Fibroblast of villous mesenchyme (primary cell): ENCODE measurements around the gene SOSTDC1. TPM values are rescaled to one million over a fixed set of nuclear protein-coding genes. Genes with fewer than 3 reads are reported as not detected.

ENCODE experiments used
- DNase-seq: peaks from one replicate; pipeline ENCODE4 v3.0.0-alpha.2; 2010; ENCODE audit warnings: low read depth
- H3K4me3 ChIP-seq: 2 replicates; pipeline ENCODE4 v1.5.1; 2011; ENCODE audit warnings: low read depth, mild to moderate bottlenecking, low read length
- total RNA-seq: library from RNA; depleted of rRNA; stranded (reverse); fragments of >200 nt; gene quantifications from 2 replicates; pipeline ENCODE4 v1.2.3, GENCODE V29; 2012
- TF ChIP-seq, protein P1 (sequence below): IDR thresholded peaks from 2 replicates; pipeline ENCODE4 v1.5.1; 2012; ENCODE audit warnings: low read depth, mild to moderate bottlenecking, low read length; ENCODE audit not compliant: insufficient read depth

SOSTDC1 gene
- total RNA-seq, 1 donor = not detected

GRCh38 chr7:16492513-16493062, 27.1 kb upstream of the SOSTDC1 start:
- TF ChIP-seq, protein P1, sequence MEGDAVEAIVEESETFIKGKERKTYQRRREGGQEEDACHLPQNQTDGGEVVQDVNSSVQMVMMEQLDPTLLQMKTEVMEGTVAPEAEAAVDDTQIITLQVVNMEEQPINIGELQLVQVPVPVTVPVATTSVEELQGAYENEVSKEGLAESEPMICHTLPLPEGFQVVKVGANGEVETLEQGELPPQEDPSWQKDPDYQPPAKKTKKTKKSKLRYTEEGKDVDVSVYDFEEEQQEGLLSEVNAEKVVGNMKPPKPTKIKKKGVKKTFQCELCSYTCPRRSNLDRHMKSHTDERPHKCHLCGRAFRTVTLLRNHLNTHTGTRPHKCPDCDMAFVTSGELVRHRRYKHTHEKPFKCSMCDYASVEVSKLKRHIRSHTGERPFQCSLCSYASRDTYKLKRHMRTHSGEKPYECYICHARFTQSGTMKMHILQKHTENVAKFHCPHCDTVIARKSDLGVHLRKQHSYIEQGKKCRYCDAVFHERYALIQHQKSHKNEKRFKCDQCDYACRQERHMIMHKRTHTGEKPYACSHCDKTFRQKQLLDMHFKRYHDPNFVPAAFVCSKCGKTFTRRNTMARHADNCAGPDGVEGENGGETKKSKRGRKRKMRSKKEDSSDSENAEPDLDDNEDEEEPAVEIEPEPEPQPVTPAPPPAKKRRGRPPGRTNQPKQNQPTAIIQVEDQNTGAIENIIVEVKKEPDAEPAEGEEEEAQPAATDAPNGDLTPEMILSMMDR = no peak
- H3K4me3 ChIP-seq = no peak overlapping the region
- peak; percentile 10 for DNase-seq

DNA sequence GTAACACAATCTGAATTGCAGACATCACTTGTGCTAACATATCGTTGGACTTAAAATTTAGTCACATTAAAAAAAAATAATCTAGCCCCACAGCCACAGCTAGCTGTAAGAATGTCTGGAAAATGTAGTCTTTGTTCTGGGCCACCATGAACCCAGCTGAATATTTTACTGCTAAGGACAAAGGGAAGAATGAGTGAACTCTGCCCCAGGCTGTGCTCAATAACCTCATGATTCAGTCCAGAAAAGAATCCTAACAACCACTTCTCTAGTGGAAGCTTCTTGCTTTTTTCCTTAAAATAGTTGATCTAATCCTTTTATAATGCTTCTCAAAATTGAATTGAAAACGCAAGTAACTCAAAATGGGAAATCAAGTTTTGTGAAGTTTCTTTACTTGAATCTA, 25.6 kb upstream of the SOSTDC1 start:
- TF ChIP-seq, protein P1 = no peak
- no peak overlapping the region for H3K4me3 ChIP-seq
- DNase-seq = no peak

DNA sequence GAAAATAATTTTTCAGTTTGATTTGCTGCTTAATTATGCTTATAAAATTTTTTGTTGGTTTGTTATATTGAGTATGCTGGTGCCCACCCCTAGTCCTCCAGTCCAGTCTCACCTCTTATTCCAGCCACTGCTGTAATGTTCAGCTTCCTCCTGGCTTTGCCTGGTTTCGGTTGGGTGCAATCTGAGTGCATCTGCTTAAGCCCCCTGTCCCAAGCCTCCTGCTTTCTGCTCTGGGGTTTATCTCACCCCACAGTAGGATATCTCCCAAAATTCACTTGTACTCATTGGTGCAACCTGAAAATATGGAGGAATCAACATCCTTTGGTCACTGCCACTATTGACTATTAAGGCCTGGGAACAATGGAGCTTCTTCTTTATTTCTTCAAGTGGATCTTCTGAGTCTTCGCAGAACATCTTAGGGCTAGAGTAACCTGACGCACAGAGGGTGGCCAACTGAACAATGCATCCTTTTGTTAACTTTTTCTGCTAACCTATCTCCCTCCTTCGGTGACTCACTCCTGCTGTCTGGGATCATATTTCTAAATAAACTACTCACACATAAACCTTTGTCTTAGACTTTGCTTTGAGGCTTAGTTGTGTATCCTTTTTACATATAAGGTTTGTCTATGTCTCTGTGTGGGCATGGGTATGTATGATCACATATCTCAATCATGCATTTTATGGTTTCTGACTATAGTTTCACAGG, 19.1 kb upstream of the SOSTDC1 start:
- DNase-seq = peak; percentile 17
- H3K4me3 ChIP-seq = no peak overlapping the region
- TF ChIP-seq, protein P1 = no peak

DNA sequence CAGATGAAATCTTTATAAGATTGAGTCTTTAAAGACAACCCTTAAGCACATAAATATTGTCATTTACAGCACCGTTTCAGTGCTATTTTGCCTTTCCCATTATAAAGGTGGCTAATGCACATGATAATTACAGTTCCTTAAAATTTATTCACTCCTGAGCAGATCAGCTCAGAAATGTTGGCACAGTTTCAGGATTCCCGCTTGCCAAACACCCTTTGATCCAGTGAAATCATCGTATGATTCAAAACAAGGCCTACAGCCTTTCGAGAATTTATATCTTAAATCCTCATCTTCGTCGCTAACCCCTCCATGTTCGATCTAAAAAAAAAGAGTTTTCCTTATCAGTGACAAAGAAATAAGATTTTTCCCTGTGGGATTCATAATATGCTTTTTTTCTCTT, 14.1 kb upstream of the SOSTDC1 start:
- TF ChIP-seq, protein P1 = no peak
- no peak overlapping the region for H3K4me3 ChIP-seq
- no peak for DNase-seq

- DNase-seq = no peak
- TF ChIP-seq, protein P1 = no peak
- H3K4me3 ChIP-seq = no peak overlapping the region
Measured at GRCh38 chr7:16479161-16479560, 13.6 kb upstream of the SOSTDC1 start.

GRCh38 chr7:16471933-16472332, 6.4 kb upstream of the SOSTDC1 start:
- TF ChIP-seq, protein P1 = no peak
- no peak for DNase-seq
- no peak overlapping the region for H3K4me3 ChIP-seq
